Liver (tissue), 9 donors: ENCODE measurements around the gene ABCC1. TPM values are rescaled to one million over a fixed set of nuclear protein-coding genes. Genes with fewer than 3 reads are reported as not detected.

ENCODE experiments used
- DNase-seq: peaks from one replicate; pipeline ENCODE4 v3.0.0-alpha.2; 2017; ENCODE audit warnings: low spot score
- H3K27ac ChIP-seq, 2 donors: one replicate each; pipeline ENCODE4 v1.7.0; 2013; ENCODE audit warnings: inconsistent platforms in 2 of 2, low read length in 2 of 2, control low read depth in 1 of 2, low read depth in 1 of 2, mild to moderate bottlenecking in 1 of 2
- H3K27me3 ChIP-seq, 4 donors: one replicate each; pipeline versions ENCODE4 v1.6.1 to v1.7.0; 2013; ENCODE audit warnings: low read length in 3 of 4, inconsistent platforms in 1 of 4, mild to moderate bottlenecking in 1 of 4, moderate library complexity in 1 of 4; ENCODE audit not compliant: control insufficient read depth in 4 of 4, insufficient read depth in 4 of 4
- H3K36me3 ChIP-seq, 4 donors: one replicate each; pipeline versions ENCODE4 v1.6.1 to v1.7.0; 2013; ENCODE audit warnings: low read length in 3 of 4, mild to moderate bottlenecking in 3 of 4, low read depth in 1 of 4, moderate library complexity in 1 of 4; ENCODE audit not compliant: control insufficient read depth in 4 of 4, insufficient read depth in 3 of 4
- H3K4me1 ChIP-seq, 4 donors: one replicate each; pipeline versions ENCODE4 v1.6.1 to v1.7.0; 2013; ENCODE audit warnings: low read length in 3 of 4, mild to moderate bottlenecking in 3 of 4, moderate library complexity in 1 of 4; ENCODE audit not compliant: control insufficient read depth in 4 of 4, insufficient read depth in 4 of 4
- H3K4me3 ChIP-seq, 3 donors: one replicate each; pipeline versions ENCODE4 v1.6.1 to v1.7.0; 2013; ENCODE audit warnings: low read length in 3 of 3, control low read depth in 1 of 3, low read depth in 1 of 3, mild to moderate bottlenecking in 1 of 3
- H3K9ac ChIP-seq, 2 donors: one replicate each; pipeline ENCODE4 v1.7.0; 2013; ENCODE audit warnings: low read length in 2 of 2, mild to moderate bottlenecking in 2 of 2, moderate library complexity in 2 of 2, control low read depth in 1 of 2, low read depth in 1 of 2
- H3K9me3 ChIP-seq, 4 donors: one replicate each; pipeline versions ENCODE4 v1.6.1 to v1.7.0; 2013; ENCODE audit warnings: low read length in 3 of 4; ENCODE audit not compliant: control insufficient read depth in 4 of 4
- ATF3 ChIP-seq: IDR thresholded peaks from 2 replicates; pipeline ENCODE4 v1.6.1; 2016; ENCODE audit warnings: antibody characterized with exemption
- EGR1 ChIP-seq, 2 donors: IDR thresholded peaks; 2 replicates each; pipeline ENCODE4 v1.6.1; 2016 to 2018; ENCODE audit warnings: antibody characterized with exemption in 2 of 2, low read depth in 2 of 2
- FOXA1 ChIP-seq: IDR thresholded peaks from 2 replicates; pipeline ENCODE4 v1.6.1; 2016; ENCODE audit warnings: antibody characterized with exemption
- FOXA2 ChIP-seq: IDR thresholded peaks from 2 replicates; pipeline ENCODE4 v1.6.1; 2016; ENCODE audit warnings: antibody characterized with exemption
- GABPA ChIP-seq, 2 donors: IDR thresholded peaks in 1 of 2; conservative IDR thresholded peaks in 1 of 2; 2 replicates each; pipeline ENCODE4 v1.6.1; 2016; ENCODE audit warnings: antibody characterized with exemption in 2 of 2, mild to moderate bottlenecking in 1 of 2, moderate library complexity in 1 of 2
- HNF4A ChIP-seq, 2 donors: conservative IDR thresholded peaks; 2 replicates each; pipeline ENCODE4 v1.6.1; 2016; ENCODE audit warnings: antibody characterized with exemption in 2 of 2, mild to moderate bottlenecking in 2 of 2
- HNF4G ChIP-seq: IDR thresholded peaks from 2 replicates; pipeline ENCODE4 v1.6.1; 2016; ENCODE audit warnings: antibody characterized with exemption
- JUND ChIP-seq, 2 donors: IDR thresholded peaks; 2 replicates each; pipeline ENCODE4 v1.6.1; 2016; ENCODE audit warnings: antibody characterized with exemption in 2 of 2
- NR2F2 ChIP-seq: IDR thresholded peaks from 2 replicates; pipeline ENCODE4 v1.6.1; 2016; ENCODE audit warnings: antibody characterized with exemption
- RAD21 ChIP-seq, 2 donors: IDR thresholded peaks; 2 replicates each; pipeline ENCODE4 v1.6.1; 2016; ENCODE audit warnings: antibody characterized with exemption in 2 of 2, mild to moderate bottlenecking in 2 of 2
- RXRA ChIP-seq, 2 donors: IDR thresholded peaks; 2 replicates each; pipeline ENCODE4 v1.6.1; 2017 to 2018; ENCODE audit warnings: antibody characterized with exemption in 2 of 2, mild to moderate bottlenecking in 1 of 2
- SP1 ChIP-seq: IDR thresholded peaks from 2 replicates; pipeline ENCODE4 v1.6.1; 2018; ENCODE audit warnings: antibody characterized with exemption, mild to moderate bottlenecking
- TAF1 ChIP-seq: conservative IDR thresholded peaks from 2 replicates; pipeline ENCODE4 v1.6.1; 2016; ENCODE audit warnings: antibody characterized with exemption, mild to moderate bottlenecking
- YY1 ChIP-seq: IDR thresholded peaks from 2 replicates; pipeline ENCODE4 v1.6.1; 2016; ENCODE audit warnings: antibody characterized with exemption, mild to moderate bottlenecking
- ZBTB33 ChIP-seq: IDR thresholded peaks from 2 replicates; pipeline ENCODE4 v1.6.1; 2016; ENCODE audit warnings: antibody characterized with exemption
- WGBS: extraction: QIAGEN DNeasy Blood & Tissue Kit; methylation state at CpG from one replicate; pipeline ENCODE4 v1.1.7; 2013; 5-methylcytosine and 5-hydroxymethylcytosine counted together
- polyA plus RNA-seq, 2 donors: library from polyadenylated mRNA; stranded (reverse) in 1 of 2; unstranded in 1 of 2; fragments of 200-250 nt in 1 of 2; fragments of >200 nt in 1 of 2; fragmentation: Nextera tagmentation in 1 of 2; extraction: Ambion mirVana in 1 of 2; gene quantifications; one replicate each; pipeline versions ENCODE4 v1.2.1 to v1.2.3, GENCODE V29; 2013 to 2015
- total RNA-seq, 2 donors: library from RNA; depleted of rRNA; stranded (reverse); fragments of >200 nt; gene quantifications; one replicate each; pipeline ENCODE4 v1.2.3, GENCODE V29; 2014
- TF ChIP-seq, protein P1 (sequence below): IDR thresholded peaks from 2 replicates; pipeline ENCODE4 v1.6.1; 2016; ENCODE audit warnings: antibody characterized with exemption
- TF ChIP-seq, protein P2 (sequence below): IDR thresholded peaks from 2 replicates; pipeline ENCODE4 v1.6.1; 2016; ENCODE audit warnings: antibody characterized with exemption, mild to moderate bottlenecking
- donor health status: healthy.
- donor health status: healthy.
- donor health status: healthy.
- donor health status: healthy.
- donor health status: healthy.

The ABCC1 gene
- total and polyA plus RNA-seq, 4 donors = 0.85 to 7.7 (median 4.2) TPM

DNA sequence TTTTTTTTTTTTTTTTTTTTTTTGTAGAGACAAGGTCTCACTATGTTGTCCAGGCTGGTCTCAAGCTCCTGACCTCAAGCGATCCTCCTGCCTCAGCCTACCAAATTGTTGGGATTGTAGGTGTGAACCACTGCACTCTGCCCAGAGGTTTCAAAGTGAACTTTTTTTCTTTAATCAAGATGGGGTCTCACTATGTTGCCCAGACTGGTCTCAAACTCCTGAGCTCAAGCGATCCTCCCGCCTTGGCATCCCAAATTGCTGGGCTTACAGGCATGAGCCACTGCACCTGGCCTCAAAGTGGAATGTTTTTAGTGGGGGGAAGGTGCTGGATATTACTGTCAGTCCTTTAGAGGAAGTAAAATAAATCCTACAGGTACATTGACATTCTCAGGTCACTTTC is 49.1 kb upstream of the ABCC1 start (continued):
- TF ChIP-seq ZBTB33 (no peak), TAF1 (no peak)

GRCh38 chr16:15900901-15901500 is 48.4 kb upstream of the ABCC1 start:
- H3K36me3 ChIP-seq = no peaks in the 10 kb centered on the region
- 73% methylated on average over 6 of the region's 6 CpGs for WGBS
- no peaks in the 10 kb centered on the region for H3K9me3 ChIP-seq
- no peak overlapping the region for H3K4me3 ChIP-seq
- H3K27ac ChIP-seq = no peak overlapping the region
- H3K9ac ChIP-seq = no peak overlapping the region
- H3K27me3 ChIP-seq = no peaks in the 10 kb centered on the region
- no peaks in the 10 kb centered on the region for H3K4me1 ChIP-seq
- no peak for TF ChIP-seq HNF4G
- no peak for TF ChIP-seq RXRA (IDR thresholded peaks at IDR 0.05)
- TF ChIP-seq FOXA2 = no peak
- DNase-seq = no peak

GRCh38 chr16:15903960-15904359 is 45.5 kb upstream of the ABCC1 start:
- no peak for DNase-seq
- TF ChIP-seq GABPA (IDR thresholded peaks at IDR 0.05 in 1 of 2, conservative IDR thresholded peaks at IDR 0.05 in 1 of 2) = no peak
- no peak for TF ChIP-seq RAD21 (IDR thresholded peaks at IDR 0.05)
- TF ChIP-seq TAF1 = no peak
- peaks cover 0 to 2% (median 0%) of the 10 kb centered on the region in 4 donors for H3K9me3 ChIP-seq
- H3K9ac ChIP-seq = no peak overlapping the region
- 98% methylated on average over 5 of the region's 5 CpGs for WGBS
- no peaks in the 10 kb centered on the region for H3K36me3 ChIP-seq
- H3K4me1 ChIP-seq = no peaks in the 10 kb centered on the region
- H3K27ac ChIP-seq = no peak overlapping the region
- H3K4me3 ChIP-seq = no peak overlapping the region
- no peaks in the 10 kb centered on the region for H3K27me3 ChIP-seq

DNA sequence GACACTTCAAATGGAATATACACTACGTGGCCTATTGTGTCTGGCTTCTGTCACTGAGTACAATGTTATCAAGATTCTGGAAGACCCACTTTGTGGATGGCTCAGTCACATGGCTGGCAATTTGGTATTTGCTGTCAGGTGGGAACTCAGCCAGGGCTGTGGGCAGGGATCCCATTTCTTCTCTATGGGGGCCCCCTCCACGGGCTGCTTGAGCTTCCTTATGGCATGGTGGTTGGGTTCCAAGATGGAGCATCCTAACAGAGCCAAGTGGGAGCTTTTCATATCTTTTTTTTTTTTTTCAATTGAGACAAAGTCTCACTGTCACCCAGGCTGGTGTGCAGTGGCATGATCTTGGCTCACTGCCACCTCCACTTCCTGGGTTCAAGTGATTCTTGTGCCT is 43.0 kb upstream of the ABCC1 start:
- Histone ChIP-seq H3K36me3 (no peaks in the 10 kb centered on the region), H3K4me1 (no peaks in the 10 kb centered on the region), H3K4me3 (no peak overlapping the region), H3K9ac (no peak overlapping the region), H3K27ac (no peak overlapping the region), H3K9me3 (peaks cover 0 to 2% (median 0%) of the 10 kb centered on the region in 4 donors), H3K27me3 (no peaks in the 10 kb centered on the region)
- 74% methylated on average over 2 of the region's 2 CpGs for WGBS
- no peak for DNase-seq
- TF ChIP-seq JUND (IDR thresholded peaks at IDR 0.05) (no peak), YY1 (no peak), ATF3 (no peak), GABPA (IDR thresholded peaks at IDR 0.05 in 1 of 2, conservative IDR thresholded peaks at IDR 0.05 in 1 of 2) (no peak), NR2F2 (no peak), RXRA (IDR thresholded peaks at IDR 0.05) (no peak), RAD21 (IDR thresholded peaks at IDR 0.05) (no peak), SP1 (no peak), FOXA2 (no peak), HNF4G (no peak), HNF4A (conservative IDR thresholded peaks at IDR 0.05) (no peak), EGR1 (IDR thresholded peaks at IDR 0.05; ENCODE audit: low read depth in 2 of 2) (no peak), FOXA1 (no peak), TAF1 (no peak), ZBTB33 (no peak)
- TF ChIP-seq, protein P1, sequence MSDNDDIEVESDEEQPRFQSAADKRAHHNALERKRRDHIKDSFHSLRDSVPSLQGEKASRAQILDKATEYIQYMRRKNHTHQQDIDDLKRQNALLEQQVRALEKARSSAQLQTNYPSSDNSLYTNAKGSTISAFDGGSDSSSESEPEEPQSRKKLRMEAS = no peak
- TF ChIP-seq, protein P2, sequence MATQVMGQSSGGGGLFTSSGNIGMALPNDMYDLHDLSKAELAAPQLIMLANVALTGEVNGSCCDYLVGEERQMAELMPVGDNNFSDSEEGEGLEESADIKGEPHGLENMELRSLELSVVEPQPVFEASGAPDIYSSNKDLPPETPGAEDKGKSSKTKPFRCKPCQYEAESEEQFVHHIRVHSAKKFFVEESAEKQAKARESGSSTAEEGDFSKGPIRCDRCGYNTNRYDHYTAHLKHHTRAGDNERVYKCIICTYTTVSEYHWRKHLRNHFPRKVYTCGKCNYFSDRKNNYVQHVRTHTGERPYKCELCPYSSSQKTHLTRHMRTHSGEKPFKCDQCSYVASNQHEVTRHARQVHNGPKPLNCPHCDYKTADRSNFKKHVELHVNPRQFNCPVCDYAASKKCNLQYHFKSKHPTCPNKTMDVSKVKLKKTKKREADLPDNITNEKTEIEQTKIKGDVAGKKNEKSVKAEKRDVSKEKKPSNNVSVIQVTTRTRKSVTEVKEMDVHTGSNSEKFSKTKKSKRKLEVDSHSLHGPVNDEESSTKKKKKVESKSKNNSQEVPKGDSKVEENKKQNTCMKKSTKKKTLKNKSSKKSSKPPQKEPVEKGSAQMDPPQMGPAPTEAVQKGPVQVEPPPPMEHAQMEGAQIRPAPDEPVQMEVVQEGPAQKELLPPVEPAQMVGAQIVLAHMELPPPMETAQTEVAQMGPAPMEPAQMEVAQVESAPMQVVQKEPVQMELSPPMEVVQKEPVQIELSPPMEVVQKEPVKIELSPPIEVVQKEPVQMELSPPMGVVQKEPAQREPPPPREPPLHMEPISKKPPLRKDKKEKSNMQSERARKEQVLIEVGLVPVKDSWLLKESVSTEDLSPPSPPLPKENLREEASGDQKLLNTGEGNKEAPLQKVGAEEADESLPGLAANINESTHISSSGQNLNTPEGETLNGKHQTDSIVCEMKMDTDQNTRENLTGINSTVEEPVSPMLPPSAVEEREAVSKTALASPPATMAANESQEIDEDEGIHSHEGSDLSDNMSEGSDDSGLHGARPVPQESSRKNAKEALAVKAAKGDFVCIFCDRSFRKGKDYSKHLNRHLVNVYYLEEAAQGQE = no peak
